Neural crest cell (in vitro differentiated cells): ENCODE data around the gene ZSCAN4. TPM values are rescaled to one million over a fixed set of nuclear protein-coding genes. Genes with fewer than 3 reads are reported as not detected.
A peak's percentile ranks its signal among the peaks of the same experiment; 100 is the strongest.

Experiments used
- DNase-seq: peaks from one replicate; pipeline ENCODE4 v3.0.0; 2021; ENCODE audit warnings: low read depth, mixed read lengths, low spot score
- H3K27ac Mint-ChIP-seq: one replicate; pipeline ENCODE4 v1.8.0; 2021; ENCODE audit warnings: mild to moderate bottlenecking, mixed read lengths; ENCODE audit not compliant: unreplicated experiment
- H3K27me3 Mint-ChIP-seq: 2 replicates; pipeline ENCODE4 v1.8.0; 2021; ENCODE audit warnings: low read depth, mild to moderate bottlenecking, mixed read lengths
- H3K36me3 Mint-ChIP-seq: 2 replicates; pipeline ENCODE4 v1.8.0; 2021; ENCODE audit warnings: low read depth, mild to moderate bottlenecking, mixed read lengths
- H3K4me1 Mint-ChIP-seq: 2 replicates; pipeline ENCODE4 v1.8.0; 2021; ENCODE audit warnings: mixed read lengths
- H3K4me3 Mint-ChIP-seq: one replicate; pipeline ENCODE4 v1.8.0; 2021; ENCODE audit warnings: mild to moderate bottlenecking, mixed read lengths
- H3K9me3 Mint-ChIP-seq: 2 replicates; pipeline ENCODE4 v1.8.0; 2021; ENCODE audit warnings: mixed read lengths
- long read RNA-seq: library from polyadenylated mRNA; unstranded; transcript quantifications from one replicate; pipeline ENCODE4 v2.0.0, GENCODE V29; 2020
- total RNA-seq: library from RNA; stranded (reverse); gene quantifications from 2 replicates; pipeline ENCODE4 v1.2.1, GENCODE V29; 2021
- TF ChIP-seq, protein P1 (sequence below): fragments of 200-600 bp; sonication (generic); conservative IDR thresholded peaks from 2 replicates; pipeline ENCODE4 v1.5.0; 2021; ENCODE audit warnings: antibody characterized with exemption, mild to moderate bottlenecking

The ZSCAN4 gene
- not detected in 2 replicates for total RNA-seq
- long read RNA-seq, result 0 reads

GRCh38 chr19:57668635-57669034 is at the start of gene ZSCAN4:
Gene ZSCAN4 (plus strand): TSS chr19:57668935. CDS start chr19:57676146, 7,211 bp downstream.
- DNase-seq, result no peak
- Mint-ChIP-seq H3K27me3 (peaks cover 39% of the 10 kb centered on the region), H3K4me3 (no peak within 1 kb of the TSS), H3K9me3 (no peaks in the 10 kb centered on the region), H3K36me3 (no peaks in the 10 kb centered on the region), H3K27ac (no peak within 1 kb of the TSS), H3K4me1 (peaks cover 8% of the 10 kb centered on the region)
- TF ChIP-seq, protein P1, sequence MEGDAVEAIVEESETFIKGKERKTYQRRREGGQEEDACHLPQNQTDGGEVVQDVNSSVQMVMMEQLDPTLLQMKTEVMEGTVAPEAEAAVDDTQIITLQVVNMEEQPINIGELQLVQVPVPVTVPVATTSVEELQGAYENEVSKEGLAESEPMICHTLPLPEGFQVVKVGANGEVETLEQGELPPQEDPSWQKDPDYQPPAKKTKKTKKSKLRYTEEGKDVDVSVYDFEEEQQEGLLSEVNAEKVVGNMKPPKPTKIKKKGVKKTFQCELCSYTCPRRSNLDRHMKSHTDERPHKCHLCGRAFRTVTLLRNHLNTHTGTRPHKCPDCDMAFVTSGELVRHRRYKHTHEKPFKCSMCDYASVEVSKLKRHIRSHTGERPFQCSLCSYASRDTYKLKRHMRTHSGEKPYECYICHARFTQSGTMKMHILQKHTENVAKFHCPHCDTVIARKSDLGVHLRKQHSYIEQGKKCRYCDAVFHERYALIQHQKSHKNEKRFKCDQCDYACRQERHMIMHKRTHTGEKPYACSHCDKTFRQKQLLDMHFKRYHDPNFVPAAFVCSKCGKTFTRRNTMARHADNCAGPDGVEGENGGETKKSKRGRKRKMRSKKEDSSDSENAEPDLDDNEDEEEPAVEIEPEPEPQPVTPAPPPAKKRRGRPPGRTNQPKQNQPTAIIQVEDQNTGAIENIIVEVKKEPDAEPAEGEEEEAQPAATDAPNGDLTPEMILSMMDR, result no peak

DNA sequence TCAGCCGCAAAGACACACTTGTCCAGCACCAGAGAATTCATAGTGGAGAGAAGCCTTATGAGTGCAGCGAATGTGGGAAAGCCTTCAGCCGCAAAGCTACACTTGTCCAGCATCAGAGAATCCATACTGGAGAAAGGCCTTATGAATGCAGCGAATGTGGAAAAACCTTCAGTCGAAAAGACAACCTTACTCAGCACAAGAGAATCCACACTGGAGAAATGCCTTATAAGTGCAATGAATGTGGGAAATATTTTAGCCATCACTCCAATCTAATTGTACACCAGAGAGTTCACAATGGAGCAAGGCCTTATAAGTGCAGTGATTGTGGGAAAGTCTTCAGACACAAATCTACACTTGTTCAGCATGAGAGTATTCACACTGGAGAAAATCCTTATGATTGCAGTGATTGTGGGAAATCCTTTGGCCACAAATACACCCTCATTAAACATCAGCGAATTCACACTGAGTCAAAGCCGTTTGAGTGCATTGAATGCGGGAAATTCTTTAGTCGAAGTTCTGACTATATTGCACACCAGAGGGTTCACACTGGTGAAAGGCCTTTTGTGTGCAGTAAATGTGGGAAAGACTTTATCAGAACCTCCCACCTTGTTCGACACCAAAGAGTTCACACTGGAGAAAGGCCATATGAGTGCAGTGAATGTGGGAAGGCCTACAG is 47.9 kb upstream of the ZSCAN4 start:
- Mint-ChIP-seq H3K9me3 (peaks cover 51% of the 10 kb centered on the region), H3K4me3 (peak overlapping the region; percentile 11), H3K36me3 (peaks cover 98% of the 10 kb centered on the region), H3K27me3 (no peaks in the 10 kb centered on the region), H3K27ac (no peak overlapping the region), H3K4me1 (peaks cover under 1% of the 10 kb centered on the region)
- TF ChIP-seq, protein P1, result no peak
- no peak for DNase-seq

GRCh38 chr19:57623091-57623490 is 45.6 kb upstream of the ZSCAN4 start:
- H3K27ac Mint-ChIP-seq, result no peak overlapping the region
- peaks cover 92% of the 10 kb centered on the region for H3K36me3 Mint-ChIP-seq
- TF ChIP-seq, protein P1, result no peak
- no peaks in the 10 kb centered on the region for H3K27me3 Mint-ChIP-seq
- peaks cover 40% of the 10 kb centered on the region for H3K9me3 Mint-ChIP-seq
- no peak overlapping the region for H3K4me3 Mint-ChIP-seq
- DNase-seq, result no peak
- H3K4me1 Mint-ChIP-seq, result no peaks in the 10 kb centered on the region

GRCh38 chr19:57632987-57633831 is 35.5 kb upstream of the ZSCAN4 start, which contains the start of gene ZNF211:
Gene ZNF211 (plus strand): TSS chr19:57633168. CDS start chr19:57633347, 179 bp downstream.
- TF ChIP-seq, protein P1, result no peak
- Mint-ChIP-seq H3K27ac (peak within 1 kb of the TSS; percentile 97), H3K4me3 (peak within 1 kb of the TSS; percentile 95), H3K36me3 (peaks cover 65% of the 10 kb centered on the region), H3K27me3 (no peaks in the 10 kb centered on the region), H3K4me1 (peaks cover 27% of the 10 kb centered on the region), H3K9me3 (peaks cover 13% of the 10 kb centered on the region)
- peak; percentile 81 for DNase-seq

DNA sequence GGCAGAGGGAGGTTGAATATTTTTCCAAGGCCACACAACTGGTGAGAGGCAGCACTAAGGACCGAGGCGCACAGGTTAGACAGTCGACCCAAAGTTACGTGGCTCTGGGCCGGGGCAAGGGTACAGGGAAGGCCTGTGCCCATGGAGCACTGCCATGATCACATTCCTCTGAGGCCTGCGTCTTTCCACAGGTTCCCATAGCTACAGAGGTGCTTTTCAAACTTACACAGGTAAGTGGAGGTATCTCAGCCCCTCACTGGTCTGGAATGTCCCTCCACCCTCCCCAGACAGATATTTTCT is 35.0 kb upstream of the ZSCAN4 start:
- DNase-seq, result no peak
- Mint-ChIP-seq H3K4me1 (peaks cover 27% of the 10 kb centered on the region), H3K27ac (peak overlapping the region; percentile 97), H3K27me3 (no peaks in the 10 kb centered on the region), H3K4me3 (peak overlapping the region; percentile 95), H3K36me3 (peaks cover 66% of the 10 kb centered on the region), H3K9me3 (peaks cover 19% of the 10 kb centered on the region)
- TF ChIP-seq, protein P1, result no peak
